PC-9 (cell line): ENCODE measurements around the gene HAUS5. TPM values are rescaled to one million over a fixed set of nuclear protein-coding genes. Genes with fewer than 3 reads are reported as not detected.
A peak's percentile ranks its signal among the peaks of the same experiment; 100 is the strongest.

Source experiments
- BruUV-seq: library from RNA; stranded (reverse); fragments of 400-500 nt; replicated peaks from 2 replicates; lab custom pipeline; 2021; lab: Mats Ljungman, UMichigan
- CTCF ChIA-PET: fragments of 300-600 bp; sonication (Branson Sonifier 250); formaldehyde crosslinking; loops from one replicate; lab custom pipeline; 2022; ENCODE audit warnings: antibody characterized with exemption; lab: Charles Lee
- POLR2A ChIA-PET: fragments of 300-600 bp; sonication (Branson Sonifier 250); formaldehyde crosslinking; loops from one replicate; lab custom pipeline; 2022; ENCODE audit warnings: antibody characterized with exemption; ENCODE audit not compliant: unreplicated experiment; lab: Charles Lee
- DNase-seq, 2 experiments: peaks; one replicate each; pipeline versions ENCODE4 v3.0.0 to v3.0.0-alpha.2; 2015 to 2022; ENCODE audit warnings: mixed read lengths in 1 of 2
- H2AFZ ChIP-seq: fragments of 200-600 bp; sonication (generic); 2 replicates; pipeline ENCODE4 v1.8.1; 2017; ENCODE audit warnings: antibody characterized with exemption
- H3F3A ChIP-seq: fragments of 200-600 bp; sonication (generic); 2 replicates; pipeline ENCODE4 v1.8.1; 2017; ENCODE audit warnings: antibody characterized with exemption, mild to moderate bottlenecking, low read depth; ENCODE audit not compliant: insufficient read depth
- H3K27ac ChIP-seq: fragments of 200-600 bp; sonication (generic); 2 replicates; pipeline ENCODE4 v1.6.1; 2016; ENCODE audit warnings: mixed run types
- H3K27me3 ChIP-seq: fragments of 200-600 bp; sonication (generic); 2 replicates; pipeline ENCODE4 v1.6.1; 2016; ENCODE audit warnings: low read depth, mixed run types; ENCODE audit not compliant: insufficient read depth
- H3K36me3 ChIP-seq: fragments of 200-600 bp; sonication (generic); 2 replicates; pipeline ENCODE4 v1.6.1; 2016; ENCODE audit warnings: low read depth, mixed run types
- H3K4me1 ChIP-seq: fragments of 200-600 bp; sonication (generic); replicated peaks from 2 replicates; pipeline ENCODE4 v1.6.1; 2016; ENCODE audit warnings: mixed run types; ENCODE audit not compliant: insufficient read depth
- H3K4me2 ChIP-seq: fragments of 200-600 bp; sonication (generic); 2 replicates; pipeline ENCODE4 v1.6.1; 2017; ENCODE audit warnings: mixed run types
- H3K4me3 ChIP-seq: fragments of 200-600 bp; sonication (generic); 2 replicates; pipeline ENCODE4 v1.6.1; 2016; ENCODE audit warnings: mixed run types
- H3K79me2 ChIP-seq: fragments of 200-600 bp; sonication (generic); 2 replicates; pipeline ENCODE4 v1.6.1; 2017; ENCODE audit warnings: low read depth, mixed run types
- H3K9me2 ChIP-seq: fragments of 200-600 bp; sonication (generic); 2 replicates; pipeline ENCODE4 v1.8.1; 2017; ENCODE audit warnings: mild to moderate bottlenecking; ENCODE audit not compliant: insufficient read depth
- H3K9me3 ChIP-seq: fragments of 200-600 bp; sonication (generic); 2 replicates; pipeline ENCODE4 v1.8.1; 2016; ENCODE audit warnings: low read depth; ENCODE audit not compliant: insufficient read depth
- H4K20me1 ChIP-seq: fragments of 200-600 bp; sonication (generic); 2 replicates; pipeline ENCODE4 v1.8.1; 2017; ENCODE audit not compliant: insufficient read depth
- EZH2 ChIP-seq: fragments of 200-600 bp; sonication (generic); IDR thresholded peaks from 2 replicates; pipeline ENCODE4 v1.8.0; 2017; ENCODE audit warnings: antibody characterized with exemption, low read depth
- intact Hi-C: fragments of 100-400 bp; cut with micrococcal nuclease; formaldehyde crosslinking; loops from one replicate; pipeline ENCODE4 v1.10.0; 2022; ENCODE audit not compliant: unreplicated experiment
- total RNA-seq: library from RNA; stranded (reverse); gene quantifications from 2 replicates; pipeline ENCODE4 v1.2.3, GENCODE V29; 2021
- TF ChIP-seq, protein P1 (sequence below): fragments of 200-600 bp; sonication (generic); conservative IDR thresholded peaks from 2 replicates; pipeline ENCODE4 v1.6.1; 2017; ENCODE audit warnings: mixed run types, antibody characterized with exemption, mild to moderate bottlenecking, moderate library complexity

HAUS5 gene
- total RNA-seq, 1 experiment from 2014 or later = 21.7 TPM

DNA sequence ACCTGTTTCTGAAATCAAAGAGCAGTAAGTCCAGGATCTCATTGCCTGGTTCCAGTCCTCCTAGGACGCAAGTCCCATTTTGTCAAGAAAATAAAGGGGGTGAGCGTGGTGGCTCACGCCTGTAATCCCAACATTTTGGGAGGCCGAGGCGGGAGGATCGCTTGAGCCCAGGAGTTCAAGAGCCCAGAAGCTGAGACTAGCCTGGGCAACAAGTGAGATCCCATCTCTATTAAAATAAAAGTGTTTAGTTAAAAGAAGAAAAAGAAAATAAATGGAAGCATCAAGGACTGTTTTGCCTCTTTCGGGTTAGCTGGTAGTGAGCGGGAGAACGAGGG is 344 bp upstream of the HAUS5 start:
- H3K79me2 ChIP-seq = peaks cover 4% of the 10 kb centered on the region; the same call in 1 of the 2 replicates
- no peaks in the 10 kb centered on the region for H3K36me3 ChIP-seq
- no peaks in the 10 kb centered on the region for H3K9me2 ChIP-seq
- H3K4me2 ChIP-seq = peak overlapping the region; percentile 83
- no peaks in the 10 kb centered on the region for H4K20me1 ChIP-seq
- TF ChIP-seq, protein P1, sequence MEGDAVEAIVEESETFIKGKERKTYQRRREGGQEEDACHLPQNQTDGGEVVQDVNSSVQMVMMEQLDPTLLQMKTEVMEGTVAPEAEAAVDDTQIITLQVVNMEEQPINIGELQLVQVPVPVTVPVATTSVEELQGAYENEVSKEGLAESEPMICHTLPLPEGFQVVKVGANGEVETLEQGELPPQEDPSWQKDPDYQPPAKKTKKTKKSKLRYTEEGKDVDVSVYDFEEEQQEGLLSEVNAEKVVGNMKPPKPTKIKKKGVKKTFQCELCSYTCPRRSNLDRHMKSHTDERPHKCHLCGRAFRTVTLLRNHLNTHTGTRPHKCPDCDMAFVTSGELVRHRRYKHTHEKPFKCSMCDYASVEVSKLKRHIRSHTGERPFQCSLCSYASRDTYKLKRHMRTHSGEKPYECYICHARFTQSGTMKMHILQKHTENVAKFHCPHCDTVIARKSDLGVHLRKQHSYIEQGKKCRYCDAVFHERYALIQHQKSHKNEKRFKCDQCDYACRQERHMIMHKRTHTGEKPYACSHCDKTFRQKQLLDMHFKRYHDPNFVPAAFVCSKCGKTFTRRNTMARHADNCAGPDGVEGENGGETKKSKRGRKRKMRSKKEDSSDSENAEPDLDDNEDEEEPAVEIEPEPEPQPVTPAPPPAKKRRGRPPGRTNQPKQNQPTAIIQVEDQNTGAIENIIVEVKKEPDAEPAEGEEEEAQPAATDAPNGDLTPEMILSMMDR = no peak
- TF ChIP-seq EZH2 = no peak
- no peak for DNase-seq
- H3K27me3 ChIP-seq = no peaks in the 10 kb centered on the region
- BruUV-seq = TSS peak; percentile 57
- H3K4me3 ChIP-seq = peak overlapping the region; percentile 68
- ChIA-PET CTCF (no interaction called here), POLR2A (interaction anchor here (0.7 to 0.8 kb wide), 2 partner anchors 26 to 136 kb away, joined by 5 to 6 read pairs; no protein-coding TSS in a partner anchor)
- H3K9me3 ChIP-seq = peaks cover 9% of the 10 kb centered on the region
- intact Hi-C loops = loop anchor here (1.0 kb wide), 1 partner anchor 16 kb away; no protein-coding TSS in a partner anchor
- peak overlapping the region; percentile 90 for H2AFZ ChIP-seq
- 0 out of 2 replicates have a peak, but pooled peaks cover 5% of the 10 kb centered on the region for H3K4me1 ChIP-seq
- no peaks in the 10 kb centered on the region for H3F3A ChIP-seq
- no peak overlapping the region for H3K27ac ChIP-seq

- Histone ChIP-seq H3K4me1 (0 out of 2 replicates have a peak, but pooled peaks cover 5% of the 10 kb centered on the region), H3F3A (no peaks in the 10 kb centered on the region), H4K20me1 (no peaks in the 10 kb centered on the region), H3K27ac (no peak overlapping the region), H3K4me2 (peak overlapping the region; percentile 83; the same call in 1 of the 2 replicates), H3K4me3 (peak overlapping the region; percentile 68; the same call in 1 of the 2 replicates), H3K36me3 (no peaks in the 10 kb centered on the region), H3K27me3 (no peaks in the 10 kb centered on the region), H2AFZ (no peak overlapping the region), H3K79me2 (peaks cover 4% of the 10 kb centered on the region; the same call in 1 of the 2 replicates), H3K9me2 (no peaks in the 10 kb centered on the region), H3K9me3 (no peaks in the 10 kb centered on the region)
- intact Hi-C loops = no loop called here
- ChIA-PET CTCF (no interaction called here), POLR2A (no interaction called here)
- DNase-seq = no peak
- BruUV-seq = no TSS peak
- TF ChIP-seq EZH2 = no peak
- TF ChIP-seq, protein P1 = no peak
Observed at GRCh38 chr19:35613574-35613973, 1.0 kb downstream of the HAUS5 start.

DNA sequence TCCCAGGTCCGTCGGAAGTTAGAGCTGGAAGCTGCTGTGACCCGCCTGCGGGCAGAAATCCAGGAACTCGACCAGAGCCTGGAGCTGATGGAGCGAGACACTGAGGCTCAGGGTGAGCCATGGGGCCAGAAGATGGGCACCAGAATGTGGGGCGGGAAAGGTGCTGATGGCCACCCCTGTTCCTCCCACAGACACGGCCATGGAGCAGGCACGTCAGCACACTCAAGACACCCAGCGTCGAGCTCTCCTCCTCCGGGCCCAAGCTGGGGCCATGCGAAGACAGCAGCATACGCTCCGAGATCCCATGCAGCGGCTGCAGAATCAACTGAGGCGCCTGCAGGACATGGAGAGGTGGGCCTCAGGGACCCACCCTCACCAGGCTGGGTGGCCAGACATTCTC is 2.5 kb downstream of the HAUS5 start:
- Histone ChIP-seq H3K36me3 (no peaks in the 10 kb centered on the region), H3K4me3 (no peak overlapping the region), H3K4me1 (0 out of 2 replicates have a peak, but pooled peaks cover 5% of the 10 kb centered on the region), H3K27me3 (no peaks in the 10 kb centered on the region), H3K79me2 (peaks cover 4% of the 10 kb centered on the region; the same call in 1 of the 2 replicates), H4K20me1 (no peaks in the 10 kb centered on the region), H3K9me2 (no peaks in the 10 kb centered on the region), H3F3A (no peaks in the 10 kb centered on the region), H2AFZ (no peak overlapping the region), H3K4me2 (no peak overlapping the region), H3K27ac (no peak overlapping the region), H3K9me3 (no peaks in the 10 kb centered on the region)
- DNase-seq = no peak
- POLR2A ChIA-PET = no interaction called here
- no TSS peak for BruUV-seq
- TF ChIP-seq EZH2 = no peak
- TF ChIP-seq, protein P1 = no peak
- CTCF ChIA-PET = no interaction called here
- intact Hi-C loops = no loop called here
